Left forelimb (tissue), 1 donor: ENCODE measurements around the gene WDPCP.
"Not testable (repeated sequence)": the region's sequence is repeated elsewhere in the genome, so short reads cannot be mapped to it uniquely, and the experiment has no call there.

Source experiments
- DNase-seq: peaks from one replicate; pipeline ENCODE4 v3.0.0-alpha.2; 2018; ENCODE audit warnings: low spot score

Gene WDPCP

GRCh38 chr2:63590626-63591408 is 2.5 kb upstream of the WDPCP start:
- no peak for DNase-seq

GRCh38 chr2:63589148-63589958 is 1.1 kb upstream of the WDPCP start:
- no peak for DNase-seq

DNA sequence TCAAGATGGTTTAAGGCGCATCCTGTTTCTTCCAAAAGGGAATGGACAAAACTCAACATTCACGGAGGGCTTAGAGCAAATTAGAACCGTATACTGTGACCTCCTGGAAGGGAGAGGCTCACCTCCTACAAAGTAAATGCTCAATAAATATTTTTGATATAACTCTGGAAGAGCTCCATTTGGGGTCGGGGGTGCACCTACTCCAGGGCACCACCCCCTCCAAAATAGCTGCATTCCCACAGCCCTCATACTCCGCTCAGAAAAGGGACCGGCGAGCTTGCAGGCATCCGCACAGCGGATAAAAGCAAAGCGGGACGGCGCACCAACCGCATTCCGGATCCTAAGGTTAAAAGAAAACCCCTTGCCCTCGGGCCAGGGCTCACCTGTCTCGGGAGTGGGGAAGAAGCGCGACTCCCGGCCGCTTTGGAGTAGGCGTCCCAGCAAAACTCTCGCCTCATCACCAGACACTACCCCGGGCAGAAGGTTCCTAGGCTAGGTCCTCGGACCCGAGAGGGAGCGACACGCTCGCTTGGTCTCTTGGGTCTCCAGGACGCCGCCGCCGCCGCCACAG is 378 bp downstream of the WDPCP start:
- DNase-seq = no peak

GRCh38 chr2:63582873-63583272 is 5.4 kb downstream of the WDPCP start:
- no peak for DNase-seq

GRCh38 chr2:63581298-63581961 is 6.8 kb downstream of the WDPCP start:
- no peak for DNase-seq

DNA sequence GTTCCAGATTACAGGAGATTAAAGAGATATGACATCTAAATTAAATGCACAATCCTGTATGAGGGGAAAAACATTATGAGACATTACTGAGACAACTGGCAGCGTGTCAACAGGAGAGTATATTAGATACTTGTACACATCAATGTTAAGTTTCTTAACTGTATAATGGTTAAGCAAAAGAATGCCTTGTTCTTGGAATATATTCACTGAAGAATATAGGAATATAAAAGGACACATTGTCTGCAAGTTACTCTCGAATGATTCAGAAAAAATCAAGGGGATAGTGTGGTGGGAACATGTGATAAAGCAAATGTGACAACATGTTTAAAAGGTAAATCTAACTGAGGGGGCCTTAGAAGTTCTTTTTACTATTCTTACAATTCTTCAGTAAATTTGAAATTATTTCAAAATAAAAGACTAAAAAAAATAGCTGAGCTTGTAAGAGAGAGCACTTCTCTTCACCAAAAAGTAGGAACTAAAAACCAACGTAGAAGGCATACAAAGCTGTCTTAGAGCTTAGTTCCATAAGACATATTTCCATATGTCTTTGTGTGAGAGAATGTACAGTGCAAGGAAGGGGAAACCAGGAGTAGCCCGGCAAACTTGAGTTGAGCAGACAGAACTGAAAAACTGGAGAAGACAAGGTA is 7.5 kb downstream of the WDPCP start:
- DNase-seq = no peak

DNA sequence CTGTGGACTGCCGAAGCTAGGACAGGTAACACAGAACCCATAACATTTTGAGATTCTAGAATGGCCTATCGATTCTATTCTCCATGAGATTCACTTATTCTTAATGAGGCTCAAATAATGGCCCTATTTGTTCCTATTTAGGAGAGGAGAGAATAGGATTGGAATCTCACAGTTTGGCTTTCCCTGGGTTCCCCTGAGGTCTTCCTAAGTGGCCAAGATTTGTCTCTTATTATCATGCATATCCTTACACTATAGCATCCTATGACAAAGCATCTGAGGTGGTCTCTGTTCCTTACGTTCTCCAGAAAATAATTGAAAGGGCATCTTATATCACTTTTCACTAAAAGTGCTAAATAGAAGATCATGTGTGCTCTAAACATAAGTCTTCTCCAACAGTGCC is 9.5 kb downstream of the WDPCP start:
- no peak for DNase-seq

DNA sequence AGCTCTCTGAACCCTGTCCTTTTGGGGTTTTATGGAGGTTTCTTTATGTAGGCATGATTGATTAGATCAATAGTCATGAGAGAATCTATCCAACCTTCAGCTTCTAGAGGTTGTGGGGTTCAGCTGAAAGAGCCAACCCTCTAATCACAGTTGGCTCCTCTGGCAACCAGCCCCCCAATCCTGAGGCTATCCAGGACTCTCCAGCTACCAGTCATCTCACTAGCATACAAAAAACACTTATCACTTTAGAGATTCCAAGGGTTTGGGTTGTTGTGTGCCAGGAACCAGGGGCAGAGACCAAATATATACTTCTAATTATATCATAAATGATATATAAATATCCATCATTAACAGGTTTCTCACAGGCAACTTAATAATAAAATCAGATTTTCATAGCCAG is 11.7 kb downstream of the WDPCP start:
- DNase-seq = no peak

DNA sequence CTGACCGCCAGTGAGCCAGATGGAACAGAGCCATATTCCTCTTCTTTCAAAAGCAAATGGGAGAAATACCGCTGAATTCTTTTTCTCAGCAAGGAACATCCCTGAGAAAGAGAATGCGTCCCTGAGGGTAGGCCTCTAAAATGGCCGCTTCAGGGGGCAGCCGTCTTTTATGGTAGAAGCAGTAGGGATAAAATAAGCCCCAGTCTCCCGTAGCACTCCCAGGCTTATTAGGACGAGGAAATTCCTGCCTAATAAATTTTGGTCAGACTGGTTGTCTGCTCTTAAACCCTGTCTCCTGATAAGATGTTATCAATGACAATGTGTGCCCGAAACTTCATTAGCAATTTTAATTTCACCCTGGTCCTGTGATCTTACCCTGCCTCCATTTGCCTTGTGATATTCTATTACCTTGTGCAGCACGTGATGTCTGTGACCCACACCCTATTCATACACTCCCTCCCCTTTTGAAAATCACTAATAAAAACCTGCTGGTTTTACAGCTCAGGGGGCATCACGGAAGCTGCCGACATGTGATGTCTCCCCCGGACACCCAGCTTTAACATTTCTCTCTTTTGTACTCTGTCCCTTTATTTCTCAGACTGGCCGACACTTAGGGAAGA is 14.4 kb downstream of the WDPCP start:
- not testable (repeated sequence) for DNase-seq

DNA sequence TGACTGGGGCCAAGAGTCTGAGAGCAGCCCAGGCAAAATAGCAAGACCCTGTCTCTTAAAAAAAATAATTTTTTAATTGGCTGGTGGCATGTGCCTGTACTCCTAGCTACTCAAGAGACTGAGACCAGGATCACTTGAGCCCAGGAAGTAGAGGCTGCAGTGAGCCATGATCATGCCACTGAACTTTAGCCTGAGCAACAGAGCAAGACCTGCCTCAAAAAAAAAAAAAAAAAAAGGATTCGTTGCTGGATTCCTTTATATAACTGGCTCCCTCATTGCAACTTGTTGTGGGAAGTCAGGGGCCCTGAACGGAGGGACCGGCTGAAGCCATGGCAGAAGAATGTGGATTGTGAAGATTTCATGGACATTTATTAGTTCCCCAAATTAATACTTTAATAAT is 15.3 kb downstream of the WDPCP start:
- not testable (repeated sequence) for DNase-seq

- no peak for DNase-seq
These were observed 16.3 kb downstream of the WDPCP start for GRCh38 chr2:63572001-63572400.

DNA sequence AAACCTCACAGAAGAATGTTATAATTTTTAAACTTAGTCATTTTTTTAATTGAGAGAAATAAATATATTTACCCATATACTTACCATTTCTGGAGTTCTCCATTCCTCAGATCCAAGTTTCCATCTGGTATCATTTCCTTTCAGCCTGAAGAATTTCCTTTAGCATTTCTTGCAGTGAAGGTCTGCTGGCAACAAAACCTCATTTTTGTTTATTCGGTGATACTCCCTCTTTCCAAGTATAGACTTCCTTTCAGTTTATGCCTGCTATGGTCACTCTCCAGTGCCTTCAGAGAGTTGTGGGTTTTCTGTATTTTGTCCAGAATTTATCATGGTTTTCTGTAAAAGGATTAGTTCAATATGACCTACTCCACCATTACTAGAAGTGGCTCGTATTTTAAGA is 17.0 kb downstream of the WDPCP start:
- no peak for DNase-seq

DNA sequence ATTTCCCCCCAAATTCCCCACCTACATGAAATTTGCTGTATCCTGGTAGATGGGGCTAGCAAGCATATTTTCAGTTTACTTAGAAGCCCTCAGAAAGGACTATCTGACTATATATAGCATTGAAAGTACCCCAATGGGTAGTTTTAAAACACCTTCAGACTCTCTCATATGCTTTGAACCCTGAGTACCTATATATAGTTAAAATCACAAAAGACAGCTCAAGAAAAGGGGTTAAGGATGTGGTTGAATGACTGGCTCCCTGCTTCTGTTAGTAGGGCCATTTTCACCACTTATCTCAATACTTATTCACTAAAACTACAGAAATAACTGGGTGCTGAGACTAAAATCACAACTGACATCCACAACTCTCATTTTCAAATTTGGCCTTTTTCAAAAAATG is 18.5 kb downstream of the WDPCP start:
- no peak for DNase-seq

DNA sequence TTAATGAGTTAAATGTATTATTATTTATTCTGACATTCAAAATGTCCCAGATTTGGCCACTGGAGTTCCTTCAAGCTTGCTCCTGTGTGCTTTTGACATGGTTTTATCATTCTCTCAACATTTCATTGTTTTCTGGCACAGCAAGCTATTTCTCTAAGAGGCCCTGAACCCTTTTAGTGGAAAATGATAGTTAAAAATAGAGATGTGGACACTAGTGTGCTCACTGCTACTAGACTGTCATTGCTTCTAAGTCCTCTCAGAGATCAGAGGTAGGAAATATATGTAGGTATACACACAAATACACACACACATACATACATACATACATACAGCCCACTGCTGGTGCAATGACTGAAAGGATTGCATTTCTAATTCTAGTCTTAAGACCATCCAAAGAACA is 25.5 kb downstream of the WDPCP start:
- DNase-seq = no peak

DNA sequence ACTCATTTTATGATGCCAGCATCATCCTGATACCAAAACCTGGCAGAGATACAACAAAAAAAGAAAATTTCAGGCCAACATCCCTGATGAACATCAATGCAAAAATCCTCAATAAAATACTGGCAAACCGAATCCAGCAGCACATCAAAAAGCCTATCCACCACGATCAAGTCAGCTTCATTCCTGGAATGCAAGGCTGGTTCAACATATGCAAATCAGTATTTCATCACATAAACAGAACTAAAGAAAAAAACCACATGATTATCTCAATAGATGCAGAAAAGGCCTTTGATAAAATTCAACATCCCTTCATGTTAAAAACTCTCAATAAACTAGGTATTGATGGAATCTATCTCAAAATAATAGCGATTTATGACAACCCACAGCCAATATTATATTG is 29.4 kb downstream of the WDPCP start:
- not testable (repeated sequence) for DNase-seq

DNA sequence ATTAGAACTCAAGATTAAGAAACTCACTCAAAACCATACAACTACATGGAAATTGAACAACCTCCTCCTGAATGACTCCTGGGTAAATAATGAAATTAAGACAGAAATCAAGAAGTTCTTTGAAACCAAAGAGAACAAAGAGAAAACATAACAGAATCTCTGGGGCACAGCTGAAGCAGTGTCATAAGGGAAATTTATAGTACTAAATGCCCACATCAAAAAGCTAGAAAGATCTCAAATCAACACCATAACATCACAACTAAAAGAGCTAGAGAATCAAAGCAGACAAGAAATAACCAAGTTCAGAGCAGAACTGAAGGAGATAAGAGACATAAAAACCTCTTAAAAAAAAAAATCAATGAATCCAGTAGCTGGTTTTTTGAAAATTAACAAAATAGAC is 30.5 kb downstream of the WDPCP start:
- DNase-seq = not testable (repeated sequence)

DNA sequence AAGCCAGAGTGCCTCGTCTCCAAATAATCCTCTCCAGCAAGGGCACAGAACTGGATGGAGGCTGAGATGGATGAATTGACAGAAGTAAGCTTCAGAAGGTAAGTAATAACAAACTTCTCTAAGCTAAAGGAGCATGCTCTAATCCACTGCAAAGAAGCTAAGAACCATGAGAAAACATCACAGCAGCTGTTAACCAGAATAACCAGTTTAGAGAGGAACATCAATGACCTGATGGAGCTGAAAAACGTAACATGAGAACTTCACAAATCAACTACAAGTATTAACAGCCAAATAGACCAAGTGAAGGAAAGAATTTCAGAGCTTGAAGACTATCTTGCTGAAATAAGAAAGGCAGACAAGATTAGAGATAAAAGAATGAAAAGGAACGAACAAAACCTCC is 32.3 kb downstream of the WDPCP start:
- DNase-seq = no peak

DNA sequence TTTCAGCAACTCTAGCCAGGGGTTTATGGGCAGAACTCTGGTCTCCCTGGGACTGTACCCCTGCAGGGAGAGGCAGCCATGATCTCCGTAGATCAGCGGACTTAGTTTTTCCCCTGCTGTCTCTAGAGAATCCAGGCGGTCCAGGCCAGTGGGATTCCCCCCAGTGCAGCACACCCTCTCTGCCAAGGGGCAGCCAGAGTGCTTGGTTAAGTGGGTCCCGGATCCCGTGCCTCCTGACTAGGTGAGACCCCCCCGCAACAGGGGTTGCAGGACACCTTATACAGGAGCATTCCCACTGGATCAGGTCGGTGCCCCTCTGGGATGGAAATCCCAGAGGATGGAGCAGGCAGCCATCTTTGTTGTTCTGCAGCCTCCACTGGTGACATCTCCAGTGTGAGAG is 33.0 kb downstream of the WDPCP start:
- no peak for DNase-seq

GRCh38 chr2:63553049-63553448 is 35.2 kb downstream of the WDPCP start:
- DNase-seq = no peak

DNA sequence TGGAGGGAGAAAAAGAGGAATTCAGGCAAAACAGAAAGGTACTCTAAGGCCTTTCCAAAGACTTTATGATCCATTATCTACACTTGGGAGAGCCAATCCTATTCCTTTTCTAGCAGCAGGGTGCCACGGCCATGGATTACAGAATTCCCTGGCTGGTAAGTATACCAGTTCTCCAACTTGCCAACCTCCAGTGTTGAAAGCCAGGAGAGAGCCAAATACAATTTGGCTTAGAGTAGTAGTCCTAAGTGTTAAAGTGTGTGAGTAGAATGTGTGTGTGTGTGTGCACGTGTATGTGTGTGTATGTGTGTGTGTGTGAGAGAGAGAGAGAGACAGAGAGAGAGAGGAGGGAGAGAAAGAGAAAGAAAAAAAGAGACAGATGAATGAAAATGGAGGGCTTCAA is 43.3 kb downstream of the WDPCP start:
- DNase-seq = no peak

DNA sequence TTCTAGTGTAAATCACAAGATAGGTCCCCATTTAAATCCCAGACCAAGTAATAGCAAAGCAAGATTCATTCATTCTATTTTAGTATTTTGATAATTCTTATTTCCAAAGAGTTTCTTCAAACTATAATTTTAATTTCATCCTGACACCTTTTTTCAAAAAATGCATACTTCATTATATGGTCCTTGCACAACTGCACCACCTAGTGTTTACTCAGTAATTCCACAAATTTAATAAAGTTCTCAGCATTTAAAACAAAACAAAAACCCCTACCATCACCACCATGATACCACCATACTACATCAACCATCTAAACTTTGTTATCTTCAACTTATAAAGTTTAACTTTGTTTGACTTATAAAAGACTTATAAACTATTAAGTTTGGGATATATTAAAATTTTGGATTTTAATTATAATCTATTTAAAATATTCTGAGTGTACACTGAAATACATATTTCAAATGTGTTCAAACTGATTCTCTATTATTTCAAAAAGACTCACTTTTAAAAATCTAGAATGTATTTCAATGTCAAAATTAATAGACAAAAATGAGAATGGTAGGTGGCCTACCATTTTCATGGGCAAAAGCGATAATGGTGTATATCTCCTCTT is 44.2 kb downstream of the WDPCP start:
- no peak for DNase-seq
